Heart left ventricle (tissue), 16 donors: ENCODE data around the gene ARID5B. TPM values are rescaled to one million over a fixed set of nuclear protein-coding genes. Genes with fewer than 3 reads are reported as not detected.

ENCODE experiments used
- ATAC-seq, 4 donors: fragments of 200-7000 bp; cut with Tn5 transposase; one replicate each; pipeline ENCODE4 v1.9.1; 2020 to 2022; ENCODE audit warnings: moderate library complexity in 4 of 4, mild to moderate bottlenecking in 3 of 4, moderate number of reproducible peaks in 1 of 4
- DNase-seq, 5 donors: peaks; one replicate each; pipeline ENCODE4 v3.0.0-alpha.2; 2020
- H3K27ac ChIP-seq, 12 donors: fragments of 200-600 bp; sonication (generic) in 4 of 12; one replicate each; pipeline versions ENCODE4 v1.5.0 to v1.8.0; 2016 to 2022; ENCODE audit warnings: mild to moderate bottlenecking in 2 of 12
- H3K27me3 ChIP-seq, 9 donors: fragments of 200-600 bp; sonication (generic) in 2 of 9; one replicate each; pipeline versions ENCODE4 v1.5.1 to v1.8.0; 2016 to 2022; ENCODE audit warnings: mild to moderate bottlenecking in 3 of 9
- H3K36me3 ChIP-seq, 9 donors: fragments of 200-600 bp; sonication (generic) in 2 of 9; one replicate each; pipeline versions ENCODE4 v1.5.0 to v1.8.0; 2018 to 2022; ENCODE audit warnings: mild to moderate bottlenecking in 2 of 9
- H3K4me1 ChIP-seq, 12 donors: fragments of 200-600 bp; sonication (generic) in 4 of 12; one replicate each; pipeline versions ENCODE4 v1.5.0 to v1.8.0; 2016 to 2022; ENCODE audit warnings: mild to moderate bottlenecking in 3 of 12
- H3K4me3 ChIP-seq, 12 donors: fragments of 200-600 bp; sonication (generic) in 4 of 12; one replicate each; pipeline versions ENCODE4 v1.5.0 to v1.8.0; 2017 to 2022; ENCODE audit warnings: mild to moderate bottlenecking in 9 of 12, moderate library complexity in 4 of 12
- H3K9me3 ChIP-seq, 12 donors: fragments of 200-600 bp; sonication (generic) in 4 of 12; one replicate each; pipeline versions ENCODE4 v1.5.0 to v1.8.0; 2016 to 2022; ENCODE audit warnings: mild to moderate bottlenecking in 1 of 12
- POLR2A ChIP-seq, 2 donors: fragments of 450-650 bp; IDR thresholded peaks; one replicate each; pipeline ENCODE4 v1.6.1; 2017; ENCODE audit warnings: antibody characterized with exemption in 2 of 2, mild to moderate bottlenecking in 2 of 2, moderate library complexity in 2 of 2
- WGBS, 4 donors: extraction: QIAGEN DNeasy Blood & Tissue Kit in 2 of 4; methylation state at CpG; one replicate each; pipeline versions ENCODE4 v1.1.5 to v1.1.7; 2013 to 2018; 5-methylcytosine and 5-hydroxymethylcytosine counted together
- intact Hi-C, 10 donors: fragments of 100-400 bp; cut with DNase I; formaldehyde crosslinking; loops; one replicate each; pipeline versions ENCODE4 v1.11.1 to v1.14.2; 2022
- polyA plus RNA-seq, 2 donors: library from polyadenylated mRNA; stranded (reverse); fragments of 200-250 nt; gene quantifications; one replicate each; pipeline ENCODE4 v1.2.3, GENCODE V29; 2013
- total RNA-seq, 9 donors: library from RNA; depleted of rRNA in 2 of 9; stranded (reverse); fragments of >200 nt in 2 of 9; fragmentation: NEBNext Ultra II Directional in 3 of 9; extraction: Animal tissue kit (Norgen Biotek cat#: 25700) in 3 of 9; gene quantifications; one replicate each; pipeline versions ENCODE4 v1.1.0 to v1.2.4, GENCODE V29; 2016 to 2023
- TF ChIP-seq, protein P1 (sequence below), 12 donors: fragments of 200-600 bp; sonication (generic) in 4 of 12; IDR thresholded peaks; one replicate each; pipeline versions ENCODE4 v1.5.0 to v1.8.0; 2018 to 2022; ENCODE audit warnings: antibody characterized with exemption in 12 of 12, mild to moderate bottlenecking in 5 of 12
- donor health status: ischemic (EF 13 %, LVEDD 7.1; RV severe dilation, severe dysfunction).
- donor health status: healthy with polysubstance abuse.
- donor health status: DM: no; HTN: yes; CAD: no.
- donor health status: DM: no; HTN: no; CAD: no.
- donor health status: ischemic (EF 25% LVEDD 6.9; RV normal size, moderate dysfunction).
- donor health status: ischemic (EF 25% LVEDD 5.7; RV mildly dilated, moderate dysfunction).
- donor health status: healthy.
- donor health status: DM: yes; HTN: yes; CAD: no.
- donor health status: ischemic (EF 35%, LVEDD 5.7; RV mildly dilated, moderate dysfunction).
- donor health status: nonischemic (EF 11% LVEDD 7.7; RV severe dilation, severe dysfunction).
- donor health status: DM: yes; HTN: yes; CAD: no.
- donor health status: PGD.
- donor health status: ischemic (EF 29% LVEDD 5.4; RV normal size, mild dysfunction).
- donor health status: nonischemic (EF 23%, LVEDD 6.1; RV moderate dilation, normal function).

Gene ARID5B
- total and polyA plus RNA-seq, 11 donors: 4.5 to 45.5 (median 26.6) TPM

DNA sequence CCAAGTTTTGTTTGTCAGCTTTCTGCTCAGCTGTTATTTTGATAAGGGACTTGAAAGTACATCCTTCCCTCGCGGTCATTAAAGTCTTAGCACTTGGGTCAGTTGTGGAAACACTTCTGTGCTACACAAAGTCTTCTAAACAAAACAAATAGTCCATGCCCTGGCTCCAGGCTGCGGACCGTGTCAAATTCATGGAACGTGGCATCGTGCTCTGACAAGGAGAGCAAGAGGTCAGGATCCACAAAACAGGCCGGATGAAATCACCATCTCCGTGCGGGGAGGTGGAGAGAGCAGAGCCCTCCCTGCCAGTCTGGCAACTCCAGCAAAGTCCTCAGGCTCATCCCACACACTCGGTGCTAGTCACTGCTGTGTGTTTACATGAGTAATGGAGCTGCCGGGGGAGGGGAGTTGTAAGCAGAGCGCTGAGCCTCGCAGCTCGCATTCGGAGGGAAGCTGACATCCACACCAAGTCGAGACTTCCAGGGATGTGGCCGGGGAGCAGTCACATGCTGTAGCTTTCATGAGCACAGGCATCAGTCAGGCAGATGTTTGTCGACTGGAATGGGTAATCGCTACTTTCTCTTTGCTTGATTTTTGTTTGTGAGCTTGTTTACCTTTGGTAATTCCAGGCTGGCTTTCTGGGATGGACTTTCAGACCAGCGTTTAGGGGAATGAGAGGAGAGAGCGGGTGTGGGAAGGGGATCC, 147.6 kb downstream of the ARID5B start:
- Histone ChIP-seq H3K27ac (peak overlapping the region; percentile 87 to 99 (median 96)), H3K4me1 (peaks cover 15 to 96% (median 71%) of the 10 kb centered on the region in 12 donors), H3K27me3 (no peaks in the 10 kb centered on the region), H3K36me3 (peaks cover 0 to 28% (median 23%) of the 10 kb centered on the region in 9 donors), H3K4me3 (peak overlapping the region; percentile 24 to 75 (median 62)), H3K9me3 (no peaks in the 10 kb centered on the region)
- ATAC-seq (peak; percentile 90 to 95 (median 90)), DNase-seq (peak; percentile 86 to 94 (median 89))
- peak; percentile 44 to 98 for TF ChIP-seq POLR2A (IDR thresholded peaks at IDR 0.05)
- TF ChIP-seq, protein P1, sequence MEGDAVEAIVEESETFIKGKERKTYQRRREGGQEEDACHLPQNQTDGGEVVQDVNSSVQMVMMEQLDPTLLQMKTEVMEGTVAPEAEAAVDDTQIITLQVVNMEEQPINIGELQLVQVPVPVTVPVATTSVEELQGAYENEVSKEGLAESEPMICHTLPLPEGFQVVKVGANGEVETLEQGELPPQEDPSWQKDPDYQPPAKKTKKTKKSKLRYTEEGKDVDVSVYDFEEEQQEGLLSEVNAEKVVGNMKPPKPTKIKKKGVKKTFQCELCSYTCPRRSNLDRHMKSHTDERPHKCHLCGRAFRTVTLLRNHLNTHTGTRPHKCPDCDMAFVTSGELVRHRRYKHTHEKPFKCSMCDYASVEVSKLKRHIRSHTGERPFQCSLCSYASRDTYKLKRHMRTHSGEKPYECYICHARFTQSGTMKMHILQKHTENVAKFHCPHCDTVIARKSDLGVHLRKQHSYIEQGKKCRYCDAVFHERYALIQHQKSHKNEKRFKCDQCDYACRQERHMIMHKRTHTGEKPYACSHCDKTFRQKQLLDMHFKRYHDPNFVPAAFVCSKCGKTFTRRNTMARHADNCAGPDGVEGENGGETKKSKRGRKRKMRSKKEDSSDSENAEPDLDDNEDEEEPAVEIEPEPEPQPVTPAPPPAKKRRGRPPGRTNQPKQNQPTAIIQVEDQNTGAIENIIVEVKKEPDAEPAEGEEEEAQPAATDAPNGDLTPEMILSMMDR (IDR thresholded peaks at IDR 0.05): no peak
- 2 to 16% (median 6%) methylated on average over 15 to 21 of the region's 21 CpGs for WGBS, 4 donors
- intact Hi-C loops: loop anchor here in 7 of 10 donors (5.0 to 10.0 kb wide), 6 partner anchors 33 to 152 kb away; no protein-coding TSS in a partner anchor

DNA sequence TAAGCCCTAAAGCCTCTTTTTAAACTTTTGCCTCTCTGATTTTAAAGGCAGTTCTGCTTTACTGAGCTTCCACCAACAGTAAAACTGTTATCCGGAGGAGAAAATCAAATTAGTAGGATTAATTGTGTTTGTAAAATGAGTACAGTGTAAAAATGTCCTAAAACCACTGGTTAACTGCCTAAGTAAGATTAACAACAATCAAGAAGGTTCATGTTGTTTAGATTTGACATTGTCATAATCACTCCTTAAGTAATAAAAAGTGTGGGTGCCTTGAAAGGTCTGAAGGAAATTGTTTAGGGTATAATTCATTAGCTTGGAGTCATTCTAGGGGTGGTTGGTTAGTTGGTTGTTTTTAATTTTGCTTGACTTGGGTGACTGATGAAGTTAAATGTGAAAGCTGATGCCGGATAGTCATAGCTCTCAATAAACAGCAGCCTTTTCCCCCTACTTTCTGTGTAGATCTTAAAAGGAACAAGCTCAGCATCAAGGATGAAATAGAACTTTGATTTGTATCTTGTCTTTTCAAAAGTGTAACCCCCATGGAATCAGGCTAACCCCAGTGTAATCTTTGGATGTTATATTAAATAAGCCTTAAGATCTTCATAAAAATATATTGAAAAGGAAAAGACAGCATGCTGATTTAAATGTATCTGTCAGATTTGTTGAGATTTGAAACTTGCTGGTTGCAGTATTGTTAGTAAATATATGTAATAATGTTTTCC, 148.3 kb downstream of the ARID5B start:
- Histone ChIP-seq H3K4me1 (peaks cover 19 to 96% (median 74%) of the 10 kb centered on the region in 12 donors), H3K27ac (peak overlapping the region; percentile 87 to 99 (median 96)), H3K9me3 (no peaks in the 10 kb centered on the region), H3K36me3 (peaks cover 0 to 35% (median 25%) of the 10 kb centered on the region in 9 donors), H3K4me3 (peak overlapping the region; percentile 24 to 75 (median 62)), H3K27me3 (no peaks in the 10 kb centered on the region)
- DNase-seq (no peak), ATAC-seq (no peak)
- WGBS, 4 donors: 3 to 24% (median 17%) methylated on average over 2 of the region's 2 CpGs
- intact Hi-C loops: loop anchor here in 8 of 10 donors (2.0 to 10.0 kb wide), 7 partner anchors 33 to 152 kb away; no protein-coding TSS in a partner anchor
- TF ChIP-seq POLR2A (IDR thresholded peaks at IDR 0.05): no peak
- TF ChIP-seq, protein P1 (IDR thresholded peaks at IDR 0.05): no peak

DNA sequence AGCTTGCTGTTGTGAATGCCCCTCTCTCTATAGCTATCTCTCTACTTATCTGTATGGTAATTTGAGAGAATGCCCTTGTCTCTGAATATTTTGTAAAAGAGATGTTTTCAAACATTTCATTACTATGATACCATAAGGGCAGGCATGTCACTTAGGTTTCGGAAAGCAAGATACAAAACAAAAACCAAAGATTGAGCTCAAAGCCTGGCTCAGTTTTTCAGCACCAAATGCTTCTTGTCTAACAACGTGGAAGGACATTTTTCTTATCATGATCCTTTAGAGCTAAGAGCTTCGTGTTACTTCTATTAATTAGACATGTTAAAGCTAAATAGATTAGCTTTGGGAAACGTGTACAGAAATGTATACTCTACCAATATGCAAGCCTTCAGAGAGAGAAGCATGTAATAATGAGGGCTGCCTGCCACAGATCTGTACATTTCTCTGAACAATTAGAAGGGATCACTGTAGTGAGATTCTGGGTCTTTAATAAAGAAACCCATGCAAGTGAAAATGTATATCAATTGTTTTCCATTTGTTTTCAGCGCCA, 148.9 kb downstream of the ARID5B start:
- H3K9me3 ChIP-seq: no peaks in the 10 kb centered on the region
- H3K36me3 ChIP-seq: peaks cover 0 to 35% (median 26%) of the 10 kb centered on the region in 9 donors
- H3K4me3 ChIP-seq: peak overlapping the region; percentile 24 to 75 (median 62)
- intact Hi-C loops: loop anchor here in 1 of 10 donors (2.0 kb wide), 1 partner anchor 32 kb away; no protein-coding TSS in a partner anchor
- DNase-seq: no peak
- no peaks in the 10 kb centered on the region for H3K27me3 ChIP-seq
- WGBS, 4 donors: 17 to 33% (median 24%) methylated on average over 5 of the region's 5 CpGs
- H3K4me1 ChIP-seq: peaks cover 19 to 96% (median 74%) of the 10 kb centered on the region in 12 donors
- peak overlapping the region; percentile 87 to 99 (median 96) for H3K27ac ChIP-seq
- TF ChIP-seq, protein P1 (IDR thresholded peaks at IDR 0.05): no peak
- TF ChIP-seq POLR2A (IDR thresholded peaks at IDR 0.05): no peak
- no peak for ATAC-seq
